CD14-positive monocyte (primary cell): ENCODE results near the gene TPX2. TPM values are rescaled to one million over a fixed set of nuclear protein-coding genes. Genes with fewer than 3 reads are reported as not detected.

Source experiments
- DNase-seq, 3 donors: peaks; one replicate each; pipeline ENCODE4 v3.0.0-alpha.2; 2011 to 2022
- H2AFZ ChIP-seq: 2 replicates; pipeline ENCODE4 v1.6.0; 2012; ENCODE audit warnings: mild to moderate bottlenecking, low read depth, low read length, inconsistent platforms; ENCODE audit not compliant: insufficient read depth, poor library complexity, severe bottlenecking
- H3K27ac ChIP-seq, 2 donors: 1 replicate in 1 of 2; 2 replicates in 1 of 2; pipeline ENCODE4 v1.5.1; 2012 to 2013; ENCODE audit warnings: low read length in 2 of 2, control low read depth in 1 of 2, inconsistent platforms in 1 of 2, low read depth in 1 of 2, mild to moderate bottlenecking in 1 of 2
- H3K27me3 ChIP-seq, 2 donors: one replicate each; pipeline versions ENCODE4 v1.6.0 to v1.6.1; 2011 to 2013; ENCODE audit warnings: low read length in 2 of 2; ENCODE audit not compliant: control insufficient read depth in 2 of 2, insufficient read depth in 2 of 2
- H3K36me3 ChIP-seq, 2 donors: replicated peaks in 1 of 2; 1 replicate in 1 of 2; 2 replicates in 1 of 2; pipeline versions ENCODE4 v1.5.1 to v1.6.1; 2012 to 2013; ENCODE audit warnings: low read length in 2 of 2, control low read depth in 1 of 2, inconsistent platforms in 1 of 2, mild to moderate bottlenecking in 1 of 2; ENCODE audit not compliant: insufficient read depth in 2 of 2, control insufficient read depth in 1 of 2
- H3K4me1 ChIP-seq, 2 donors: 1 replicate in 1 of 2; 2 replicates in 1 of 2; pipeline versions ENCODE4 v1.5.1 to v1.6.1; 2012 to 2013; ENCODE audit warnings: low read length in 2 of 2, control low read depth in 1 of 2, inconsistent platforms in 1 of 2, mild to moderate bottlenecking in 1 of 2, moderate library complexity in 1 of 2; ENCODE audit not compliant: insufficient read depth in 2 of 2, control insufficient read depth in 1 of 2
- H3K4me2 ChIP-seq: replicated peaks from 2 replicates; pipeline ENCODE3; 2012; ENCODE audit warnings: low read length, moderate library complexity, mild to moderate bottlenecking; ENCODE audit not compliant: poor library complexity, severe bottlenecking; ENCODE audit errors: extremely low read depth
- H3K4me3 ChIP-seq, 3 experiments: fragments of 200-600 bp in 1 of 3; sonication (generic) in 1 of 3; replicated peaks in 1 of 3; 1 replicate in 2 of 3; 2 replicates in 1 of 3; pipeline ENCODE4 v1.5.1; 2011 to 2013; ENCODE audit warnings: low read length in 3 of 3, mild to moderate bottlenecking in 3 of 3, control low read depth in 2 of 3, low read depth in 2 of 3, inconsistent platforms in 1 of 3, moderate library complexity in 1 of 3
- H3K79me2 ChIP-seq: 2 replicates; pipeline ENCODE4 v1.6.0; 2012; ENCODE audit warnings: mild to moderate bottlenecking, control low read depth, inconsistent platforms, low read length, moderate library complexity; ENCODE audit not compliant: insufficient read depth
- H3K9ac ChIP-seq: 2 replicates; pipeline ENCODE4 v1.6.0; 2017; ENCODE audit warnings: low read length, mild to moderate bottlenecking; ENCODE audit not compliant: insufficient read depth, poor library complexity, severe bottlenecking
- H3K9me3 ChIP-seq, 2 donors: replicated peaks in 1 of 2; 1 replicate in 1 of 2; 2 replicates in 1 of 2; pipeline versions ENCODE4 v1.5.1 to v1.6.1; 2012 to 2013; ENCODE audit warnings: low read length in 2 of 2, control low read depth in 1 of 2; ENCODE audit not compliant: control insufficient read depth in 1 of 2, insufficient read depth in 1 of 2
- H4K20me1 ChIP-seq: 2 replicates; pipeline ENCODE4 v1.6.0; 2012; ENCODE audit warnings: mild to moderate bottlenecking, low read length, control low read depth, moderate library complexity; ENCODE audit not compliant: insufficient read depth
- H3K27ac Mint-ChIP-seq, 7 donors: one replicate each; pipeline ENCODE4 v1.8.0; 2020; ENCODE audit warnings: mild to moderate bottlenecking in 7 of 7, mixed read lengths in 7 of 7, moderate library complexity in 6 of 7, inconsistent platforms in 2 of 7
- H3K27me3 Mint-ChIP-seq, 3 donors: one replicate each; pipeline ENCODE4 v1.8.0; 2021 to 2022; ENCODE audit warnings: low read depth in 3 of 3, mild to moderate bottlenecking in 3 of 3, mixed read lengths in 3 of 3, moderate library complexity in 3 of 3, inconsistent platforms in 1 of 3
- H3K36me3 Mint-ChIP-seq, 2 donors: one replicate each; pipeline ENCODE4 v1.8.0; 2020; ENCODE audit warnings: mixed read lengths in 2 of 2, inconsistent platforms in 1 of 2, mild to moderate bottlenecking in 1 of 2
- H3K4me1 Mint-ChIP-seq: one replicate; pipeline ENCODE4 v1.8.0; 2020; ENCODE audit warnings: mild to moderate bottlenecking, mixed read lengths
- H3K4me3 Mint-ChIP-seq, 2 donors: one replicate each; pipeline ENCODE4 v1.8.0; 2020; ENCODE audit warnings: mild to moderate bottlenecking in 2 of 2, mixed read lengths in 2 of 2, moderate library complexity in 1 of 2
- H3K9me3 Mint-ChIP-seq, 7 donors: one replicate each; pipeline ENCODE4 v1.8.0; 2020 to 2022; ENCODE audit warnings: mixed read lengths in 7 of 7, mild to moderate bottlenecking in 6 of 7, moderate library complexity in 6 of 7, inconsistent platforms in 2 of 7
- WGBS: methylation state at CpG from one replicate; pipeline ENCODE4 v1.1.5; 2013; ENCODE audit warnings: missing lambda C conversion rate; ENCODE audit not compliant: insufficient coverage; 5-methylcytosine and 5-hydroxymethylcytosine counted together
- intact Hi-C, 2 donors: fragments of 100-400 bp; cut with micrococcal nuclease; formaldehyde crosslinking; loops; one replicate each; pipeline versions ENCODE4 v1.15.0 to v1.15.1; 2023
- polyA plus RNA-seq, 3 donors: library from polyadenylated mRNA; depleted of rRNA in 1 of 3; unstranded in 2 of 3; stranded (reverse) in 1 of 3; fragments of 300-500 nt in 2 of 3; fragments of >200 nt in 1 of 3; fragmentation: Illumina TruSeq in 2 of 3; gene quantifications; 1 replicate in 2 of 3; 2 replicates in 1 of 3; pipeline ENCODE4 v1.2.3, GENCODE V29; 2012 to 2021
- TF ChIP-seq, protein P1 (sequence below): fragments of 200-600 bp; IDR thresholded peaks from one replicate; pipeline ENCODE4 v1.8.0; 2022; ENCODE audit warnings: antibody characterized with exemption, mild to moderate bottlenecking

TPX2 gene
- polyA plus RNA-seq, 3 donors, result 0.06 TPM; not detected in 2

DNA sequence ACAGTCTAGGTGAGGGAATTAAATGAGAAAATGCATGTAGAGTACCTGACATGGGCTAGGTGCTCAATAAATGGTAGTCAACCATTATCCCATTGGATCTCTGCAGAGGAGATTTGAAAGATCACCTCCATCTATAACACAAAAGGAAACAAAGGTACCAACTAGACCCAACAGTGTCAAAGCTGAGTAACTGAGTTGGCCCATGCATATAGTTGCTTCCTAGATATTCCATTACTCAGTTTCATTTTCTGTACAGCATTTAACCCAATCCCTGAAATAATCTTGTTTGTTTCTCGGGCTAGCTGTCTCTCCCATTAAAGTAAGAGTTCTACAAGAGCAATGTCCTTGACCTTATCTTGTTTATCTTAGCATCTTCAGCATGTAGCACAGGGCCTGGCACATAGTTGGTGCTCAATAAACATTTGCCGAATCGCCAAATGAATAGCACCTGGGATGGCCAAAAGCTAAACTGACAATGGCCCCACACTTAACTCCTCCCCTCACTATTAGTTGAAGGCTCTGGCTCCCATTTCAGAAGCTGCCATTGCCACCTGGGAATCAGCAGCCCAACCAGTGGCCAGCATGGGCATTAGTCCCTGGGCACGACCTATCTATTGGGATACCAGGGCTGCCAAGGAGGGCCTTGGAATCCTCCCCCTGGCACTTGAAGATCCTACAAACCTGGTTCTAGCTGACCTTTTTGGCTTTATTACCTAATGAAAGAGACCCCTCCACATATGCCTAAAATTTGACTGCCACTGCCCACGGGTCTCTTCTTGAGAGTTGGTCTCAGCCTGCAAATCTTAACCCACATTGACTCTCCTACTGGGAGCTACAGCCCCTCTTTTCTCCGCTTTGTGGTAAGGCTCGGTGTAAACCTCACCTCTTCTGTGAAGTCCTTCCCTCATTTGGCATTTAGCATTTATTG, 39.0 kb upstream of the TPX2 start:
- Histone ChIP-seq H2AFZ (no peak overlapping the region), H3K27ac (peak overlapping the region in 1 of 2 donors; percentile 71), H3K9ac (no peak overlapping the region), H4K20me1 (peaks cover 39% of the 10 kb centered on the region), H3K4me1 (peaks cover 13 to 16% of the 10 kb centered on the region in 2 donors), H3K4me3 (no peak overlapping the region), H3K27me3 (no peaks in the 10 kb centered on the region), H3K79me2 (peaks cover 32% of the 10 kb centered on the region), H3K4me2 (peak overlapping the region; percentile 8), H3K36me3 (peaks cover 6 to 32% of the 10 kb centered on the region in 2 donors), H3K9me3 (no peaks in the 10 kb centered on the region)
- Mint-ChIP-seq H3K27me3 (no peaks in the 10 kb centered on the region), H3K36me3 (peaks cover 40 to 46% of the 10 kb centered on the region in 2 donors), H3K4me3 (no peak overlapping the region), H3K4me1 (peaks cover 33% of the 10 kb centered on the region), H3K27ac (peak overlapping the region in 3 of 7 donors; percentile 46 to 89 (median 73)), H3K9me3 (no peaks in the 10 kb centered on the region)
- intact Hi-C loops, result no loop called here
- TF ChIP-seq, protein P1, sequence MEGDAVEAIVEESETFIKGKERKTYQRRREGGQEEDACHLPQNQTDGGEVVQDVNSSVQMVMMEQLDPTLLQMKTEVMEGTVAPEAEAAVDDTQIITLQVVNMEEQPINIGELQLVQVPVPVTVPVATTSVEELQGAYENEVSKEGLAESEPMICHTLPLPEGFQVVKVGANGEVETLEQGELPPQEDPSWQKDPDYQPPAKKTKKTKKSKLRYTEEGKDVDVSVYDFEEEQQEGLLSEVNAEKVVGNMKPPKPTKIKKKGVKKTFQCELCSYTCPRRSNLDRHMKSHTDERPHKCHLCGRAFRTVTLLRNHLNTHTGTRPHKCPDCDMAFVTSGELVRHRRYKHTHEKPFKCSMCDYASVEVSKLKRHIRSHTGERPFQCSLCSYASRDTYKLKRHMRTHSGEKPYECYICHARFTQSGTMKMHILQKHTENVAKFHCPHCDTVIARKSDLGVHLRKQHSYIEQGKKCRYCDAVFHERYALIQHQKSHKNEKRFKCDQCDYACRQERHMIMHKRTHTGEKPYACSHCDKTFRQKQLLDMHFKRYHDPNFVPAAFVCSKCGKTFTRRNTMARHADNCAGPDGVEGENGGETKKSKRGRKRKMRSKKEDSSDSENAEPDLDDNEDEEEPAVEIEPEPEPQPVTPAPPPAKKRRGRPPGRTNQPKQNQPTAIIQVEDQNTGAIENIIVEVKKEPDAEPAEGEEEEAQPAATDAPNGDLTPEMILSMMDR, result no peak
- no peak for DNase-seq
- 100% methylated on average over 4 of the region's 7 CpGs for WGBS

DNA sequence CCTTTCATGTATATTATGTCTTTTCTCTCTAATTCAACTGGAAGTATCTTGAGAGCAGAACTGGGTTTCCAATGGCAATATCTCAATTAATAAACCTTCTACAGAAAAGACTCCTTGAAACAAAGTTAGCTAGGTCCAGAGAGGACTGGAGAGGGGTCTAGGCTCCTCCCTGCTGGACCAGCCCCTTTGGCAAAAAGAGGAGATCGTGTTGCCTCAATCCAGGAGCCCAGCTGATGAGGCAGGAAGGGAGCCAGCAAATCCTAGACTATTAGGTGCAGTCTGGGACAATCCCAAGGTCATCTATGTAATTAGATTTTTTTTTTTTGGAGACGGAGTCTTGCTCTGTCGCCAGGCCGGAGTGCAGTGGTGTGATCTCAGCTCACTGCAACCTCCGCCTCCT, 38.3 kb upstream of the TPX2 start:
- Mint-ChIP-seq H3K27me3 (no peaks in the 10 kb centered on the region), H3K4me1 (peaks cover 31% of the 10 kb centered on the region), H3K36me3 (peaks cover 41 to 45% of the 10 kb centered on the region in 2 donors), H3K4me3 (no peak overlapping the region), H3K9me3 (no peaks in the 10 kb centered on the region), H3K27ac (peak overlapping the region in 1 of 7 donors; percentile 74)
- Histone ChIP-seq H3K9me3 (no peaks in the 10 kb centered on the region), H3K9ac (no peak overlapping the region), H3K79me2 (peaks cover 32% of the 10 kb centered on the region), H2AFZ (no peak overlapping the region), H3K4me1 (peaks cover 13 to 16% of the 10 kb centered on the region in 2 donors), H3K27ac (peak overlapping the region in 1 of 2 donors; percentile 71), H4K20me1 (peaks cover 43% of the 10 kb centered on the region), H3K4me3 (no peak overlapping the region), H3K4me2 (no peak overlapping the region), H3K27me3 (no peaks in the 10 kb centered on the region), H3K36me3 (peaks cover 6 to 35% of the 10 kb centered on the region in 2 donors)
- 100% methylated on average over 4 of the region's 5 CpGs for WGBS
- DNase-seq, result no peak
- intact Hi-C loops, result no loop called here
- TF ChIP-seq, protein P1, result no peak
